ENCODE results near the gene ARNT2. TPM values are rescaled to one million over a fixed set of nuclear protein-coding genes. Genes with fewer than 3 reads are reported as not detected.

Gene ARNT2
- total RNA-seq, 1 experiment from 2014 or later = 7.0 TPM

- no peak for DNase-seq (ENCODE audit: low spot score)
- no peaks in the 10 kb centered on the region for H3K36me3 Mint-ChIP-seq
- TF ChIP-seq MYBL2 (CRISPR knock-in tag; IDR thresholded peaks at IDR 0.05) (no peak), ATF1 (CRISPR knock-in tag; IDR thresholded peaks at IDR 0.05) (no peak), USF1 (CRISPR knock-in tag; IDR thresholded peaks at IDR 0.05) (no peak), ZNF138 (CRISPR knock-in tag; conservative IDR thresholded peaks at IDR 0.05) (no peak), FOXP4 (CRISPR knock-in tag; IDR thresholded peaks at IDR 0.05) (no peak), OVOL2 (CRISPR knock-in tag; IDR thresholded peaks at IDR 0.05; ENCODE audit: borderline replicate concordance) (no peak), ZBTB43 (CRISPR knock-in tag; IDR thresholded peaks at IDR 0.05) (no peak), KAT7 (CRISPR knock-in tag; IDR thresholded peaks at IDR 0.05; ENCODE audit: borderline replicate concordance) (no peak), E2F1 (CRISPR knock-in tag; IDR thresholded peaks at IDR 0.05) (no peak), TEAD4 (CRISPR knock-in tag; IDR thresholded peaks at IDR 0.05) (no peak), PRRX2 (CRISPR knock-in tag; IDR thresholded peaks at IDR 0.05) (no peak), MXD4 (CRISPR knock-in tag; IDR thresholded peaks at IDR 0.05; ENCODE audit: borderline replicate concordance) (no peak)
- TF ChIP-seq, protein P1, sequence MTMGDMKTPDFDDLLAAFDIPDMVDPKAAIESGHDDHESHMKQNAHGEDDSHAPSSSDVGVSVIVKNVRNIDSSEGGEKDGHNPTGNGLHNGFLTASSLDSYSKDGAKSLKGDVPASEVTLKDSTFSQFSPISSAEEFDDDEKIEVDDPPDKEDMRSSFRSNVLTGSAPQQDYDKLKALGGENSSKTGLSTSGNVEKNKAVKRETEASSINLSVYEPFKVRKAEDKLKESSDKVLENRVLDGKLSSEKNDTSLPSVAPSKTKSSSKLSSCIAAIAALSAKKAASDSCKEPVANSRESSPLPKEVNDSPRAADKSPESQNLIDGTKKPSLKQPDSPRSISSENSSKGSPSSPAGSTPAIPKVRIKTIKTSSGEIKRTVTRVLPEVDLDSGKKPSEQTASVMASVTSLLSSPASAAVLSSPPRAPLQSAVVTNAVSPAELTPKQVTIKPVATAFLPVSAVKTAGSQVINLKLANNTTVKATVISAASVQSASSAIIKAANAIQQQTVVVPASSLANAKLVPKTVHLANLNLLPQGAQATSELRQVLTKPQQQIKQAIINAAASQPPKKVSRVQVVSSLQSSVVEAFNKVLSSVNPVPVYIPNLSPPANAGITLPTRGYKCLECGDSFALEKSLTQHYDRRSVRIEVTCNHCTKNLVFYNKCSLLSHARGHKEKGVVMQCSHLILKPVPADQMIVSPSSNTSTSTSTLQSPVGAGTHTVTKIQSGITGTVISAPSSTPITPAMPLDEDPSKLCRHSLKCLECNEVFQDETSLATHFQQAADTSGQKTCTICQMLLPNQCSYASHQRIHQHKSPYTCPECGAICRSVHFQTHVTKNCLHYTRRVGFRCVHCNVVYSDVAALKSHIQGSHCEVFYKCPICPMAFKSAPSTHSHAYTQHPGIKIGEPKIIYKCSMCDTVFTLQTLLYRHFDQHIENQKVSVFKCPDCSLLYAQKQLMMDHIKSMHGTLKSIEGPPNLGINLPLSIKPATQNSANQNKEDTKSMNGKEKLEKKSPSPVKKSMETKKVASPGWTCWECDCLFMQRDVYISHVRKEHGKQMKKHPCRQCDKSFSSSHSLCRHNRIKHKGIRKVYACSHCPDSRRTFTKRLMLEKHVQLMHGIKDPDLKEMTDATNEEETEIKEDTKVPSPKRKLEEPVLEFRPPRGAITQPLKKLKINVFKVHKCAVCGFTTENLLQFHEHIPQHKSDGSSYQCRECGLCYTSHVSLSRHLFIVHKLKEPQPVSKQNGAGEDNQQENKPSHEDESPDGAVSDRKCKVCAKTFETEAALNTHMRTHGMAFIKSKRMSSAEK (CRISPR knock-in tag; IDR thresholded peaks at IDR 0.05; ENCODE audit: borderline replicate concordance) = no peak
- H3K4me1 Mint-ChIP-seq = no peaks in the 10 kb centered on the region
- H3K4me3 Mint-ChIP-seq = no peak overlapping the region
- H3K27ac Mint-ChIP-seq = no peak overlapping the region
- POLR2A ChIA-PET = no interaction called here
- H3K9me3 Mint-ChIP-seq = peaks cover 23% of the 10 kb centered on the region
- CTCF ChIA-PET = interaction anchor here (1.2 to 2.0 kb wide), 5 partner anchors 33 to 167 kb away, joined by 3 to 12 read pairs (median 4); partner anchors contain the start of gene CEMIP
- no peak for ATAC-seq
- no peaks in the 10 kb centered on the region; the same call in 1 of the 2 replicates for H3K27me3 Mint-ChIP-seq (ENCODE audit: low read depth)
Observed at GRCh38 chr15:80620141-80620540, 216.0 kb downstream of the ARNT2 start.

GRCh38 chr15:80620931-80621330 lies 216.7 kb downstream of the ARNT2 start:
- ChIA-PET CTCF (interaction anchor here (1.5 to 2.0 kb wide), 3 partner anchors 53 to 159 kb away, joined by 3 to 12 read pairs (median 12); partner anchors contain the start of gene CEMIP), POLR2A (no interaction called here)
- DNase-seq (ENCODE audit: low spot score) = no peak
- Mint-ChIP-seq H3K27ac (no peak overlapping the region), H3K9me3 (peaks cover 23% of the 10 kb centered on the region), H3K36me3 (no peaks in the 10 kb centered on the region), H3K27me3 (ENCODE audit: low read depth) (no peaks in the 10 kb centered on the region; the same call in 1 of the 2 replicates), H3K4me3 (no peak overlapping the region), H3K4me1 (no peaks in the 10 kb centered on the region)
- no peak for ATAC-seq
- no peak for TF ChIP-seq ZNF671 (CRISPR knock-in tag; IDR thresholded peaks at IDR 0.05)
- TF ChIP-seq, protein P2, sequence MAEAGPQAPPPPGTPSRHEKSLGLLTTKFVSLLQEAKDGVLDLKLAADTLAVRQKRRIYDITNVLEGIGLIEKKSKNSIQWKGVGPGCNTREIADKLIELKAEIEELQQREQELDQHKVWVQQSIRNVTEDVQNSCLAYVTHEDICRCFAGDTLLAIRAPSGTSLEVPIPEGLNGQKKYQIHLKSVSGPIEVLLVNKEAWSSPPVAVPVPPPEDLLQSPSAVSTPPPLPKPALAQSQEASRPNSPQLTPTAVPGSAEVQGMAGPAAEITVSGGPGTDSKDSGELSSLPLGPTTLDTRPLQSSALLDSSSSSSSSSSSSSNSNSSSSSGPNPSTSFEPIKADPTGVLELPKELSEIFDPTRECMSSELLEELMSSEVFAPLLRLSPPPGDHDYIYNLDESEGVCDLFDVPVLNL (CRISPR knock-in tag; IDR thresholded peaks at IDR 0.05; ENCODE audit: borderline replicate concordance, low read depth) = no peak
- no peak for TF ChIP-seq ZNF138 (CRISPR knock-in tag; conservative IDR thresholded peaks at IDR 0.05)
